KBM-7 (cell line): ENCODE results near the gene CCDC7.
"Not testable (repeated sequence)": the region's sequence is repeated elsewhere in the genome, so short reads cannot be mapped to it uniquely, and the experiment has no call there.

Source experiments
- DNase-seq: peaks from one replicate; pipeline ENCODE4 v3.0.0-alpha.2; 2015
- in situ Hi-C: fragments of 300-500 bp; cut with MboI; formaldehyde crosslinking; loops from 2 replicates; pipeline ENCODE4 v1.14.3; 2020; ENCODE audit warnings: low sequenced_read_pairs, low pct_unique_long_range_greater_than_20kb, mixed read lengths

CCDC7 gene

DNA sequence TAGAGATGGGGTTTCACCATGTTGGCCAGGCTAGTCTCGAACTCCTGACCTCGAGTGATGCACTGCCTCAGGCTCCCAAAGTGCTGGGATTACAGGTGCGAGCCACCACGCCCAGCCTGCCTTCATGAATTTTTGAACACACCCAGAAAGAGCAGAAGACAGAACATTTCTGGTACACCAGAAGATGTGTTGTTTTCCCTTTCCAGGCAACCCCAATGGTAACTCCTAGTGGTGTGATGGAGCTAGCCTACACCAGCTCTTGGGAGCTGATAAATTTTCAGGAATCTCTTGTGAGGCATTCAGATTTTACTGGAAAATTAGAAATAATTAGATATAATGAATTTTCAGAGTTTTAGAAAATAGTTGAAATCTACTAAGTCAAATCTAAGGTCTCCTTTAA lies 904 bp upstream of the CCDC7 start:
- DNase-seq: peak; percentile 6
- in situ Hi-C loops: no loop called here

GRCh38 chr10:32446536-32447406 lies 831 bp downstream of the CCDC7 start:
- peak; percentile 16 for DNase-seq
- in situ Hi-C loops: no loop called here

DNA sequence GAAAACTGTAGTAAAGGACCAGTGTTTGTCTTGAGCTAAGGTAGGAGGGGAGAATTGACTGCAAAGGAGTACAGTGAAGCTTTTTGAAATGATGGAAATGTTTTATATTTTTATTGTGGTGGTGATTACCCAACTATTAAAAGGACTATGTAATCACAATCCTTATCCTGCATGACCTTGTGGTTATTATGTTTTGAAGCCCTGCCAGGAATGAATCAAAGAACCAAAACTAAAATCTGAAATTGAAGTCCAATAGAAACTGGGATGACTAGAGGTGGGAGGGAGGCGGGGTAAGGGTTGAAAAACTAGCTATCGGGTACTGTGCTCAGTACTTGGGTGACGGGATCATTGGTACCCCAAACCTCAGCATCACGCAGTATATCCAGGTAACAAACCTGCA lies 8.2 kb downstream of the CCDC7 start:
- in situ Hi-C loops: no loop called here
- no peak for DNase-seq

DNA sequence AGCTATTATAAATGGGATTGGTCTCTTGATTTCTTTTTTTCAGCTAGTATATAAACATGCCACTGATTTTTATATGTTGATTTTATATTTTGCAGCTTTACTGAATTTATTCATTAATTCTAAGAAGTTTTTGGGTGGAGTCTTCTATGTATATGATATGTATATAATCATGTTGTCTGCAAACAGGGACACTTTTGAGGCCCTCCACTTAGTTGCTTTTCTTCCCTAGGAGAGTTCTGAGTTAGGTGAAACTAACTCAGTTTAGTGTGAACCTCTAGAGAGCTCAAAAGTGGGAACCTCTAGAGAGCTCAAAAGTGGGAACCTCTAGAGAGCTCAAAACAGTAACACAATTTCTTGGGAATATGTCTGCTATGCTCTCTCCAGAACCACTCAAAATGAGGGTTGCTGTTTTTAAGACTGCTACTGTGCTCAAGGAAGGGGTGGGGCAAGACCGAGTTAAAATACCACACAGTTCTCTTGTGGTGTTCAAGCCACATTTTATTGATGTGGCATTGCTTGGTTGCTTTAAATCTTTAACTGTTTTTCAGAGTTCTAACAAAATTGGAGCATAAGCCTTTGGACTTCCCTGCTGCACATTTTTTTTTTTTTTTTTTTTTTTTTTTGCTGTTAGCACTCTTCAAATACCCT lies 13.2 kb downstream of the CCDC7 start:
- in situ Hi-C loops: no loop called here
- DNase-seq: no peak

- in situ Hi-C loops: no loop called here
- DNase-seq: no peak
These were observed 15.3 kb downstream of the CCDC7 start for GRCh38 chr10:32461203-32461602.

GRCh38 chr10:32471232-32471631 lies 25.3 kb downstream of the CCDC7 start:
- in situ Hi-C loops: no loop called here

GRCh38 chr10:32477499-32477898 lies 31.6 kb downstream of the CCDC7 start:
- DNase-seq: no peak
- in situ Hi-C loops: no loop called here

More at GRCh38 chr10:32471232-32471631, 25.3 kb downstream of the CCDC7 start:
- DNase-seq: no peak

- in situ Hi-C loops: no loop called here
- DNase-seq: no peak
These were observed 35.7 kb downstream of the CCDC7 start for GRCh38 chr10:32481606-32482005.

DNA sequence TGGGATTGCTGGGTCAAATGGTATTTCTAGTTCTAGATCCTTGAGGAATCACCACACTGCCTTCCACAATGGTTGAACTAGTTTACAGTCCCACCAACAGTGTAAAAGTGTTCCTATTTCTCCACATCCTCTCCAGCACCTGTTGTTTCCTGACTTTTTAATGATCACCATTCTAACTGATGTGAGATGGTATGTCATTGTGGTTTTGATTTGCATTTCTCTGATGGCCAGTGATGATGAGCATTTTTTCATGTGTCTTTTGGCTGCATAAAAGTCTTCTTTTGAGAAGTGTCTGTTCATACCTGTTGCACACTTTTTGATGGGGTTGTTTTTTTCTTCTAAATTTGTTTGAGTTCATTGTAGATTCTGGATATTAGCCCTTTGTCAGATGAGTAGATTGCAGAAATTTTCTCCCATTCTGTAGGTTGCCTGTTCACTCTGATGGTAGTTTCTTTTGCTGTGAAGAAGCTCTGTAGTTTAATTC lies 37.1 kb downstream of the CCDC7 start:
- DNase-seq, in situ Hi-C loops: not testable (repeated sequence)

DNA sequence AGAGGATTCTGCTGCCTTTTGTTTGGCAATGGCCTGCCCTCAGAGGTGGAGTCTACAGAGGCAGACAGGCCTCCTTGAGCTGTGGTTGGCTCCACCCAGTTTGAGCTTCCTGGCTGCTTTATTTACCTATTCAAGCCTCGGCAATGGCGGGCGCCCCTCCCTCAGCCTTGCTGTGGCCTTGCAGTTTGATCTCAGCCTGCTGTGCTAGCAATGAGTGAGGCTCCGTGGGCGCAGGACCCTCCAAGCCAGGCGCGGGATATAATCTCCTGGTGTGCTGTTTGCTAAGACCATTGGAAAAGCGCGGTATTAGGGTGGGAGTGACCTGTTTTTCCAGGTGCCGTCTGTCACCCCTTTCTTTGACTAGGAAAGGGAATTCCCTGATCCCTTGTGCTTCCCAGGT lies 42.1 kb downstream of the CCDC7 start:
- DNase-seq, in situ Hi-C loops: not testable (repeated sequence)

GRCh38 chr10:32489158-32489557 lies 43.2 kb downstream of the CCDC7 start:
- in situ Hi-C loops: no loop called here

GRCh38 chr10:32489901-32490300 lies 44.0 kb downstream of the CCDC7 start:
- in situ Hi-C loops: no loop called here
- DNase-seq: no peak

More at GRCh38 chr10:32489158-32489557, 43.2 kb downstream of the CCDC7 start:
- DNase-seq: no peak

- in situ Hi-C loops, DNase-seq: not testable (repeated sequence)
These were observed 48.6 kb downstream of the CCDC7 start for GRCh38 chr10:32494562-32494961.

- in situ Hi-C loops, DNase-seq: not testable (repeated sequence)
These were observed 54.2 kb downstream of the CCDC7 start for GRCh38 chr10:32500136-32500535.

- no peak for DNase-seq
- in situ Hi-C loops: no loop called here
These were observed 56.0 kb downstream of the CCDC7 start for GRCh38 chr10:32501906-32502305.

DNA sequence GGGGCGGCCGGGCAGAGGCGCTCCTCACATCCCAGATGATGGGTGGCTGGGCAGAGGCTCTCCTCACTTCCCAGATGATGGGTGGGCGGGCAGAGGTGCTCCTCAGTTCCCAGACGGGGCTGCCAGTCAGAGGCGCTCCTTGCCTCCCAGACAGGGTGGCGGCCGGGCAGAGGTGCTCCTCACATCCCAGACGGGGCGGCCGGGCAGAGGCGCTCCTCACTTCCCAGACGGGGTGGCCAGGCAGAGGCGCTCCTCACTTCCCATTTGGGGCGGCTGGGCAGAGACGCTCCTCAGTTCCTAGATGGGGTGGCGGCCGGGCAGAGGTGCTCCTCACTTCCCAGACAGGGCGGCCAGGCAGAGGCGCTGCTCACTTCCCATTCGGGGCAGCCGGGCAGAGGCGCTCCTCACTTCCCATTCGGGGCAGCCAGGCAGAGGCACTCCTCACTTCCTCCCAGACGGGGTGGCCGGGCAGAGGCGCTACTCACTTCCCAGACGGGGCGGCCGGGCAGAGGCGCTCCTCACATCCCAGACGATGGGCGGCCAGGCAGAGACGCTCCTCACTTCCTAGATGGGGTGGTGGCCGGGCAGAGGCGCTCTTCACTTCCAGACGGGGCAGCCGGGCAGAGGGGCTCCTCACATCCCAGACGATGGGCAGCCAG lies 60.0 kb downstream of the CCDC7 start:
- in situ Hi-C loops, DNase-seq: not testable (repeated sequence)

- DNase-seq: no peak
- in situ Hi-C loops: no loop called here
These were observed 65.7 kb downstream of the CCDC7 start for GRCh38 chr10:32511599-32511998.

DNA sequence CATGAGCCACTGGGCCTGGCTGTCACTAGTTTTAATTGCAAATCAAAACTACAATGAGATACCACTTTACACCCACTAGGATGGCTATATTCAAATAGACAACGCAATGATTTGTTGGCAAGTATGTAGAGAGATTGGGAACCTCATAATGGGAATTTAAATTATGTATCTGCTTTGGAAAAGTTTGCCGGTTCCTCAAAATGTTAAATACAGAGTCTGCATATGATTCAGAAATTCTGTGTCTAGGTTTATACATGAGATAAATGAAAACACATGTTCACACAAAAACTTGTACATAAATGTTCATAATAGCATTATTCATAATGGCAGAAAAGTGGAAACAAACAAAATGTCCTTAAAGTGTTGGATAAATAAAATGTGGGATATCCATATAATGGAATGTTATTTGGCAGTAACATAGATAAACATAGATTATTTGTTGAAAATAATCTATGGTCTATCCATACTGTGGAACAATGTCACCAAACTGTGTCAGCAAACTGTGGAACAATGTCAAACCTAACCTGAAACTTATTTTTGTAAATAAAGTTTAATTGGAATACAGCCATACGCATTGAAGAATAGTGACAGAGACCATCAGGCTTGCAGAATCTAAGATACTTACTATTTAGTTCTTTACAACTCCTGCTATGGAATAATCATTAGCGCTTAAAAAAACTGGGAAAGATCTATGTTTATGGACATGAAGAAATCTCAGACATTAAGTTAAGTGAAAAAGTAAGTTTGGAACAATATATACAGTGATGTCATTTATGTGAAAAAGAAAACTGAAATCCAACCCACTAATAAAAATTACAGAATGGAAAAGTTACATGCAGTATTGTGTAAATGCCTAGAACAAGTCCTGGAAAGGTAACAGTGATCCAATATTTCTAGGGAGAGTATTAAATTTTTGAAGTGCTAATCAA lies 70.9 kb downstream of the CCDC7 start:
- in situ Hi-C loops: no loop called here
- no peak for DNase-seq

- no peak for DNase-seq
- in situ Hi-C loops: no loop called here
These were observed 84.3 kb downstream of the CCDC7 start for GRCh38 chr10:32530231-32530630.
